ENCODE data around the gene INTS14.
"Not testable (repeated sequence)": the region's sequence is repeated elsewhere in the genome, so short reads cannot be mapped to it uniquely, and the experiment has no call there.

INTS14 gene

DNA sequence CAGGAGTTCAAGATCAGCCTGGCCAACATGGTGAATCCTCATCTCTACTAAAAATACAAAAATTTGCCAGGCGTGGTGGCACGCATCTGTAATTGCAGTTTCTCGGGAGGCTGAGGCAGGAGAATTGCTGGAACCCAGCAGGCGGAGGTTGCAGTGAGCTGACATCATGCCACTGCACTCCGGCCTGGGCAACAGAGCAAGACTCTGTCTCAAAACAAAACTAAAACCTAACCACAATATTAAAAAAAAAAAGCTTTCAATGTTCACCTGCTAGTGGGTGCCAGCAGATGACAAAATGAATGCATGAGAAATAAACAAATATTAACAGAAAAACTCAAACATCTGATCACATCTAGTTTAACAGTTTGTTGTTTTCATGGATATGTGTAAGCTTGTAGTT is 19.8 kb upstream of the INTS14 start:
- no peak for DNase-seq

GRCh38 chr15:65629548-65629947 is 18.6 kb upstream of the INTS14 start:
- DNase-seq, result no peak

GRCh38 chr15:65626856-65627255 is 15.9 kb upstream of the INTS14 start:
- no peak for DNase-seq

DNA sequence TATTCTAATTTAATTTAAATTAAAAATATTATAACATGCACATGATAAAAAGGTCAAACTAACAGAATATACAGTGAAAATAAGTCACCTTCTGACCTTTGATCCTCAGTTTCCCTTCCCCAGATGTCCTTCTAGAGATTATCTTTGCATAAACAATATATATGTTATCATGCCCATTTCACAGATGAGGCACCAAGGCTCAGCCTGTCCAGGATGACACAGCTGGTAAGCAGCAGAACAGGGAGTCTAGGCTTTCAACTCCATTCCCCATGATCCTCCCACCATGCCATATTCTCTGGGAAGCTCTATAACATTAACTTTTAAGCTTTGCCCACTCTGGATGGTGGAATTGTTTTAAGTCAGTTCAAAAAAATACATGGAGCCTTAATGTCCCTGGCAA is 12.2 kb upstream of the INTS14 start:
- no peak for DNase-seq

GRCh38 chr15:65621638-65622037 is 10.7 kb upstream of the INTS14 start, which contains the start of gene SLC24A1:
TSS of gene SLC24A1 (plus strand) at chr15:65621938. CDS start at chr15:65624081, 2,143 bp downstream.
- no peak for DNase-seq

DNA sequence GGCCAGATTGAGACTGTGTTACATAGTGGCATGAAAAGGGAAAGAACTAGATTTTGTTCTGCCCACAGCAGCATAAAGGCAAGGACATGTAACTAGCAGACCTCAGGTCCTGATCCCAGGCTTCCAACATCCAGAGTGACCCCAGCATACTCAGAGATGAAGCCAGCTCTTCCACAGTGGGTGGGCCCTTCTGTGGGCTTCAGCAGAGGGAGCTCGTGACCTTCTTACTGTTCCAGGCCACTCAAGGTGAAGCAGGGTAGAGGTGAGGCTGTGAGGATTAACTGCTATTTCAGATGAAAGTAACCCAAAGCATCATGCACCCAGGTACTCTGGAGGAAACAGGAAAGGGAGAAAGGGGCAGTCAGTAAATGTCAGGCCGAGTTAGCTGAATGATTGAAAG is 9.9 kb upstream of the INTS14 start:
- DNase-seq, result no peak

DNA sequence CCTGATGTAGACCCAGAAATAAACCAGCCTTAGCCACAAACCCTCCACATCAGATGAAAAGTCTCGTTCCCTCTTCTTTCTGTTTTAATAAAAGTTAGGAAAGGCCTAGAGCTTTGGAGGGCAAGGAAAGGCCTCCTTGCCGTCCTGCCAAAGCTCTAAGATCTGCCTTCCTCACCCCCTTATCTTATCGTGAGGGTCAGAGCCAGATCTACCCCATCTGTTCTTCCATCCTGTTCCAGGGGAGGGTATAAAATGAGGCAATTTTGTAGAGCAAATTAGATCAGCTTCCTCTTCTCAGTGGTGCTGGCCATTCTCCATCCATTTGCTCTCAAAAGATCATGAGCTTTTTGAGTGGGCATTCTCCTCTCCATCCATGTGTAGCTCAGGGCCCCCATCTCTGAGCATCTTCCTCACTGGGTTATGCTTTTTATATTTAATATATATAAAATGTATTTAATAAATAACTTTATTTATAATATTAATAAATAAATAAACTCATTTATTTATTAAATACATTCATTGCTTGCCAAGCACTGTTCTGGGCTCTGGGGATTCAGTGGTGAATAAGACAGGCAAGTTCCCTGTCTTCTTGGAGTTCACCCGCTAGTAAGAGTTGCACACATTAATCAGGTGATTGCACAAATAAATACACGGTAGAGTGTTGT is 8.8 kb upstream of the INTS14 start:
- DNase-seq, result peak; percentile 59

- no peak for DNase-seq
These were observed 7.7 kb upstream of the INTS14 start for GRCh38 chr15:65618560-65619109.

DNA sequence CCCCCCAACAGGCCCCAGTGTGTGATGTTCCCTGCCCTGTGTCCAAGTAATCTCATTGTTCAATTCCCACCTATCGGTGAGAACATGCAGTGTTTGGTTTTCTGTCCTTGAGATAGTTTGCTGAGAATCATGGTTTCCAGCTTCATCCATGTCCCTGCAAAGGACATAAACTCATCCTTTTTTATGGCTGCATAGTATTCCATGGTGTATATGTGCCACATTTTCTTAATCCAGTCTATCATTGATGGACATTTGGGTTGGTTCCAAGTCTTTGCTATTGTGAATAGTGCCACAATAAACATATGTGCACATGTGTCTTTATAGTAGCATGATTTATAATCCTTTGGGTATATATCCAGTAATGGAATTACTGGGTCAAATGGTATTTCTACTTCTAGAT is 5.0 kb upstream of the INTS14 start:
- DNase-seq, result not testable (repeated sequence)

DNA sequence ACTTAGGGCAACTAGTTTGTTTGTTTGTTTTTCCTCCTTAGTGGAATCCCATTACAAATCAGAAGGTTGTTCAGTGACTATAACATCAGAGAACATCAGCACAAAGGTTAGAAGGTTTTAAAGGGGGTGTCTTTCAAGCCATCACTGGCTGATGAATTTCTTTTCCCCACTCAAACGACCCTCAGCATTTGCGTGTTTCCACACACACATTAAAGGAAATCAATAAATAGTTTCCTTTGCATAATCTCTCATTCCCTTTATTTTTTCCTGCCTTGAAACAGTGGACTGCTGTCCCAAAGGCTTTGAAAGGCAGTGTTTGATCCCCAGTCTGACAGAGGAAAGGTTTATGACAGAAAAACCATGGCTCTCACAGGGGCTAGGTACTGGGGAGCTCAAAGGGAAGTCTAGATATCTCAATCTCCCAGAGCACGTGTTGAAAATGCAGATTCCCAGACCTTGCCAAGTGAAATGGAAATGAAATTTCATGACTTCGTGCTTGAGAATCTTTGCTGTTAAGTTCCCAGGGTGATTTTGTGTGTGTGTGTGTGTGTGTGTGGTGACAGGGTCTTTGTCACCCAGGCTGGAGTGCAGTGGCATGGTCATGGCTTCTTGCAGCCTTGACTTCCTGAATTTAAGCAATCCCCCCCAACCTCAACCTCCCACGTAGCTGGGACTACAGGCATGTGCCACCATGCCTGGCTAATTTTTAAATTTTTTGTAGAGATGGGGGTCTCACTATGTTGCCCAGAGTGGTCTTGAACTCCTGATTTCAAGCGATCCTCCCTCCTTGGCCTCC is 2.2 kb upstream of the INTS14 start:
- no peak for DNase-seq

DNA sequence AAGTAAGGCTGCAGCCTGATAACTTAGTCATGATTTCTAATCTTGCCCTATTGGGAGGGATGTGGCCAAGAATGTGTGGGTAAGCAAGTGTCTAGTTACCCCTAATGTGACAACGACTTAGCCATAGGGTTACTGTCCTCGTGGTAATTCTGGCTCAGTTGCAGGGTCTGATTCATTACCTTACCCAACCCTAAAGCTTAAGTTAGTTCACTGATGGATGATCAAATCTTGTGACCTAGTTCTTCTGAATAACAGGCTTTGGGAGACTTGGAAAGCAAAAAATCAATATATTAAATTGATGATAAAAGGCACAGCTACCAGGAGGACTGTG is 1.6 kb upstream of the INTS14 start:
- no peak for DNase-seq

GRCh38 chr15:65611888-65612615 is 1.1 kb upstream of the INTS14 start:
- DNase-seq, result no peak

DNA sequence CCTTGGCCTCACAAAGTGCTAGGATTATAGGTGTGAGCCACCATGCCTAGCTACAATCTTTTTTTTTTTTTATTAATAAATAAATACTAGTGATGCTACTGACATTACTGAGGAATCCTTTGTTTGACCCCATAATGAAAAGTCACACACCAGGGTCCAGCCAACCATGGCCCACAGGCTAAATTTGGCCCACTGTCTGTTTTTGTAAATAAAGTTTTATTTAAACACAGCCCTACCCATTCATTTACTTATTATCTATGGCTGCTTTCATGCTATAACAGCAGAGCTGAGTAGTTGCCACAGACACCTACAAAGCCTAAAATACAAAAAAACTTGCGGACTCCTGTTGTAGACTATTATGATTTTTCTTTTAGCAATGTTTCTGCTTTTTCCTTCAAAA is 7.4 kb downstream of the INTS14 start:
- no peak for DNase-seq

DNA sequence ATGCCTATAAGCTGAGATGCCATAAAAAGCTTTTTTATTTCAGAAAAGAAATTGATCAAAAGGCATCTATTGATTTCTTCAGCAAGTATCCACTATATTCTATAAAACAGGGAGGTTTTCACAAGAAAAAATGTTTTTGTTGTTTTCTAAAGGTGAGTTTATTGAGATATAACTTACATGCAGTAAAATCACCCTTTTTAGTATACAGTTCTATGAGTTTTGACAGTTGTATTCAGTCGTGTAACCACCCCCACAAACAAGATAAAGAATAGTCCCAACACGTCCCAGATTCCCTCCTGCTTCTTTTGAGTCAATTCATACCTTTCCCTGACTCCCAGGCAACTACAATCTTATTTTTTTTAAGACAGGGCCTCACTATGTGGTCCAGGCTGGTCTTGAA is 7.8 kb downstream of the INTS14 start:
- DNase-seq, result no peak

- DNase-seq, result no peak
These were observed 11.3 kb downstream of the INTS14 start for GRCh38 chr15:65599677-65600076.

DNA sequence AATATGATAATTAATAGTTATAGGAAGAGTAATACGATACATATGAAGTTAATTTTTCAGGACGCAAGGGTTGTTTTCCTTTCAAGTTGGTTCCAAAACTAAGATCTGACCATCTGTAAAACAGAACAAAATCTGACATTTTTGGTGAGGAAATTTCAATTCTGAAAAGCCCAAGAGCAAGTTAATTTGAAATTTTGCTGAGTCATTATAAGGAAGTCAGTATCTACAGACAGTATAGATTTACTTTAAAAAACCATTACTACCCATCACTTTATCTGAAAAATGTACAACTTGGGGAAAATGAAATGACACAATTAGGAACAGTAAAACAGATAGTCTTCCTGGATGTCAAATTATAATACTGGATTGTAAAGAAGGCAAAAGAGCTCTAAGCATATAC is 12.5 kb downstream of the INTS14 start:
- DNase-seq, result no peak

GRCh38 chr15:65595960-65596359 is 15.0 kb downstream of the INTS14 start:
- peak; percentile 28 for DNase-seq

DNA sequence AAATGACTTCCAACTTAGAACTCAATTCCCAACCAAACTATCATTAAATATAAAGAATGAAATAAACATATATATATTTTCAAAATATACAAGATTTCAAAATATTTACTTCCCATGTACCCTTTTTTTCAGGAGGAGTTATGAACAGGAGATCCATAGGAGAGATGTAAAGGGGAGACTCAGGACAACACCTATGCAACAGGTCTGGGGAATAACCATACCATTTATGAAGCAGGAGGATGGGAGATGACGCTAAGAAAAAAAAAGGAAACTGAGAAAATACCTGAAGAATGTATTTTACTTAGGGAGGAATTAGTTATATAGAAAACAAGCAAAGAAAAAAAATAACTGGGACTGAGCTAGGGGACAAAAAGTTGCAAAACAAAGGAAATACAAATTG is 23.8 kb downstream of the INTS14 start:
- no peak for DNase-seq

- DNase-seq, result no peak
These were observed 26.7 kb downstream of the INTS14 start for GRCh38 chr15:65584241-65584640.

DNA sequence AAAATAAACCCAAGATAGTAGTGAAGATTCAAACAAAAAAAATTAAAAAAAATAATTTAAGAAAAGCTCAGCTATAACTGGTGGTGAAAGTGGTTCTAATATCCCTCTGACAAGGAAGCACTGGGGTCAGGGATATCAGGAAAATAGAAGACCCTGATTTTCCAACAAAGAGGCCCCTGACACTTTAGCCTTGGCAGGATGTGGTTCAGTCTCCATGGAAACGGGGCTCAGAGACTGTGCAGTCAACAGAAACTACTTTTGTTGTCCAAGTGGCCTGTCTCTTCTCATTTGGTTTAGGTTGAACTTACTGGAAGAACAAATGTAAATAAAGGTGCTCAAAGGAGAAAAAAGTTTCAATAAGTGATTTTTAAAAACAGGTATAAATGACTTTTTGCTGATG is 27.2 kb downstream of the INTS14 start:
- no peak for DNase-seq

- DNase-seq, result no peak
These were observed 30.6 kb downstream of the INTS14 start for GRCh38 chr15:65580287-65580686.

- no peak for DNase-seq
These were observed 31.2 kb downstream of the INTS14 start for GRCh38 chr15:65579762-65580161.

DNA sequence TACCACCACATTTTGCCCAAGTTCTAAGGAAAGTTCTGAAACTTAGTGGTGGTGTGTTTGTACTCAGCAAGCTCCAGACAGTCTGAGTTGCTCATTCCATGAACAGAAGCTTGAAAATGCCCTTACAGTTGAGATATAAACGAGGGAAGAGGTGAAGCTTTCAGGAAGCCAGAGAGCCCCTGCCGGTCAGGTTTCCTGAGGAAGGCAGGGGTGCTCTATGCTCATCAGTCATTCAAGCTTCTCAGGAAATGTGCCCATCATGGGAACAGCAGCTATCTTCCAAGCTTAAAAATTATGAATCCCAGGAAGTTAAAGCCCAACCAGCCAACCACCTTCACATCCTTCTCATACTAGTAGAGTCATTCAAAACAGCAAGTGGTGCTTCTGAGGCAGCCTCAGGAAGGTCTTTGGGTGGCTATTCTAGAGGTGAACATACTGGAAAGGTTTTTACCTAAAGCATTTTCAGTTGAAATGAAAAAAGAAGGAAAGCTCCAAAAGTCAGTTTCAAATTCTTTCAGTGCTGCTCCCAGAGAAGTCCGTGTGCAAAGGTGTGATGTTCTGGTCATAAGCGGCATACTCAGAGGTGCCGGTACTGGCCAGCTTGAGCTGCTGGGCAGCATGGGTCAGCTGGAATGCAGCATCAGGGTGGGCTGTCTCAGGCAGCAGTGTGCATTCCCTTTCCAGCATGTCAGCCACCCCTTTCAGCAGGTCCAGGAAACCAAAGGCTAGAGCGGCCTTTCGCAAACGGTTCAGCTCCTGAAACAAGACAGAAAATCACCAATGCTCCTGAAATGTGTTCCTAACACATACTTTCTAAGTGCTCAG is 31.8 kb downstream of the INTS14 start:
- DNase-seq, result no peak
